ENCODE data around the gene ZBTB17. TPM values are rescaled to one million over a fixed set of nuclear protein-coding genes. Genes with fewer than 3 reads are reported as not detected.

The ZBTB17 gene
- 44.2 and 55.2 TPM in 2 replicates for total RNA-seq (2014; rRNA removed)
- Bru-seq, nascent RNA: percentile 67 among the genes with signal in this experiment
- percentile 69 among the genes with signal in this experiment for BruChase-seq, experiment 1, labeled RNA remaining after a 6-hour chase
- percentile 65 among the genes with signal in this experiment for BruChase-seq, experiment 2, labeled RNA remaining after a 2-hour chase
- long read RNA-seq, transcript ZBTB17-202 (16 exons, 2,745 nt): major isoform, 27 of 70 reads
- long read RNA-seq, partial matches to known transcripts: 23 of 70 reads
- long read RNA-seq, other reads (novel, unspliced or antisense): 15 of 70 reads

DNA sequence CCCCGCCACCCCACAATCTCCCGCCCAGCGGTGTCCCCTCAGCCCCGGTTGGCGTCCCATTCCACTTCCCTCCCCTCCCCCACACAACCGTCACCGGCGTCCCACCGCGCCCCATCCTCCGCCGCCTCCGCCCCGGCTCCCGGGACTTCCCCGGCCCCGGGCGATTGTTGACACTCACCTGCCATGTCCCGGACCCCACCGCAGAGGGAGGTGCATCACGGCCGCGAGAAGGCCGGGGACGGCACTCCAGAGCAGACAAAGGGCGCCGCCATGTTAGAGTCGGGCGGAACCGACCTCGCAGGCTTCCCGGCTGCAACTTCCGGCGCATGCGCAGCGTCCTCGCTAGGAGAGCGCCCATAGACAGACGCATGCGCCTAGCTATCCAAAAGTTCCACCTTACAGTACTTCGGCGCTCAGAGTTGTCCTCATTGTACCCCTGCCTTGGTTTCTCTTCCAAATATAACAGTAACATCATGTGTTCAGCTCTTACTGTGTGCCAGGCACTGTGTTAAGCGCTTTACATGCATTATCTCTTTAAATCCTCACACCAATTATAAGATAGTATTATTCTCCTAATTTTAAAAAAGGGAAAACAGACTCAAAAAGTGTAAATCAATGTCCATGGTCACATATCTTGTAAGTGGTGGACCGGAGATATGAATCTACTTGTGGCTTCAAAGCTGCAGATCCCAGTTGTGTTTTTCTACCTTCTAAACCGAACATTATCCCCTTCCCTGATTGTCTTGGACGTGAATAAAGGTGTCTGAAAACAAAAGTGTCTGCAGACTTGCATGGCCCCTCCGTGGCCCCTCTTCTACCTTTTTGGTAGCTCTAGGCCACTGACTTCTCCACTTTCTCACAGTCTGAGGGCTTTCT is at the start of gene ZBTB17:
ZBTB17 (minus strand) TSS at position 297 of the 876 bp plus-strand sequence. CDS start 27,606 bp downstream, outside the sequence.
- Histone ChIP-seq H3F3A (ENCODE audit: low read length, unreplicated experiment) (no peaks in the 10 kb centered on the region), H3K4me2 (ENCODE audit: low read length) (peak within 1 kb of the TSS; percentile 91), H2AFZ (ENCODE audit: low read length) (peak within 1 kb of the TSS; percentile 77), H4K20me1 (ENCODE audit: low read length) (0 out of 2 replicates have a peak, but pooled peaks cover 4% of the 10 kb centered on the region), H3K36me3 (ENCODE audit: low read depth, low read length) (peaks cover 6% of the 10 kb centered on the region), H3K9ac (ENCODE audit: low read length) (peak within 1 kb of the TSS; percentile 77), H3K4me3 (ENCODE audit: low read length) (peak within 1 kb of the TSS; percentile 95), H3K9me2 (replicated peaks; ENCODE audit: low read length) (no peaks in the 10 kb centered on the region), H3K79me2 (ENCODE audit: low read length) (peaks cover 44% of the 10 kb centered on the region), H3K4me1 (ENCODE audit: insufficient read depth, low read length) (0 out of 2 replicates have a peak, but pooled peaks cover 10% of the 10 kb centered on the region), H3K9me3 (ENCODE audit: low read length) (no peaks in the 10 kb centered on the region), H3K27ac (ENCODE audit: low read length) (peak within 1 kb of the TSS; percentile 25; the same call in 1 of the 2 replicates), H3K27me3 (ENCODE audit: low read length) (no peaks in the 10 kb centered on the region)
- CTCF ChIA-PET: no interaction called here
- POLR2A ChIA-PET (ENCODE audit: unreplicated experiment): interaction anchor here (1.0 to 1.1 kb wide), 2 partner anchors 53 to 83 kb away, joined by 4 read pairs; no protein-coding TSS in a partner anchor
- peak; percentile 94 for ATAC-seq
- TF ChIP-seq EZH2 (IDR thresholded peaks at IDR 0.05; ENCODE audit: low read length, unreplicated experiment) (no peak), EZH2phosphoT487 (IDR thresholded peaks at IDR 0.05; ENCODE audit: borderline replicate concordance, low read length) (no peak)
- TF ChIP-seq, protein P1, sequence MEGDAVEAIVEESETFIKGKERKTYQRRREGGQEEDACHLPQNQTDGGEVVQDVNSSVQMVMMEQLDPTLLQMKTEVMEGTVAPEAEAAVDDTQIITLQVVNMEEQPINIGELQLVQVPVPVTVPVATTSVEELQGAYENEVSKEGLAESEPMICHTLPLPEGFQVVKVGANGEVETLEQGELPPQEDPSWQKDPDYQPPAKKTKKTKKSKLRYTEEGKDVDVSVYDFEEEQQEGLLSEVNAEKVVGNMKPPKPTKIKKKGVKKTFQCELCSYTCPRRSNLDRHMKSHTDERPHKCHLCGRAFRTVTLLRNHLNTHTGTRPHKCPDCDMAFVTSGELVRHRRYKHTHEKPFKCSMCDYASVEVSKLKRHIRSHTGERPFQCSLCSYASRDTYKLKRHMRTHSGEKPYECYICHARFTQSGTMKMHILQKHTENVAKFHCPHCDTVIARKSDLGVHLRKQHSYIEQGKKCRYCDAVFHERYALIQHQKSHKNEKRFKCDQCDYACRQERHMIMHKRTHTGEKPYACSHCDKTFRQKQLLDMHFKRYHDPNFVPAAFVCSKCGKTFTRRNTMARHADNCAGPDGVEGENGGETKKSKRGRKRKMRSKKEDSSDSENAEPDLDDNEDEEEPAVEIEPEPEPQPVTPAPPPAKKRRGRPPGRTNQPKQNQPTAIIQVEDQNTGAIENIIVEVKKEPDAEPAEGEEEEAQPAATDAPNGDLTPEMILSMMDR (conservative IDR thresholded peaks at IDR 0.05; ENCODE audit: low read depth, low read length): no peak
- intact Hi-C loops (cut with micrococcal nuclease): no loop called here
- BruUV-seq (replicated peaks): TSS peak; percentile 50
- peak; percentile 93 for DNase-seq

DNA sequence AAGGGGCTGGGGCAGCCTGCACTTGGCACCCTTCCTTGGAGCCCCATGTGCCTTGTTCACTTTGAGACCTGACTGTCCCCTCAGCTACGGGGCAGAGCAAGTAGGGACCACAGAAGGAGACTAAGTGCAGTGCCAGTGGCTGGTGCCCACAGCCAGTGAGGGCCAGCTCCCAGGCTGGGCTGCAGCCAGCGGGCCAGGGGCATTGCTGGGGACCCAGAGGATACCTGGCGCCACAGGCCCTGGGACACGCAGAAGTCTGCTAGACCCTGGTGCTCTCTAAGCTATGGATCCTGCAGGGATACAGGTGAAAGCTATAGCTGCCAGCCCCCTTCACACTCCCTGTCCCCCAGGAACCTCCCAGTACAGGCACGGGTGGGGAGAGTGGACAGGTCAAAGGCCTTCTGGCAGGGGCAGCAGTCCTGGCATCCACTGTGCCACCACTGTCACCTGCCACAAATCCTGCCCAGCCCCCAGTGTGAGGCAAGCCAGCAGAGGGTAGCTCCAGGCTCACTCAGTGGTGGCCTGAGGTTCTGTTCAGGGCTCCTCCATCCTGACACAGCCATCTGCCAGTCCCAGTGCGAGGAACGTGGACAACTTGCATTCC is 47.3 kb upstream of the ZBTB17 start:
- no peaks in the 10 kb centered on the region for H3F3A ChIP-seq (ENCODE audit: low read length, unreplicated experiment)
- H3K4me3 ChIP-seq (ENCODE audit: low read length): no peak overlapping the region
- no peaks in the 10 kb centered on the region for H4K20me1 ChIP-seq (ENCODE audit: low read length)
- DNase-seq: no peak
- no peaks in the 10 kb centered on the region for H3K79me2 ChIP-seq (ENCODE audit: low read length)
- ChIA-PET CTCF (no interaction called here), POLR2A (ENCODE audit: unreplicated experiment) (no interaction called here)
- H3K27ac ChIP-seq (ENCODE audit: low read length): no peak overlapping the region
- no peak for TF ChIP-seq EZH2phosphoT487 (IDR thresholded peaks at IDR 0.05; ENCODE audit: borderline replicate concordance, low read length)
- no peak for TF ChIP-seq EZH2 (IDR thresholded peaks at IDR 0.05; ENCODE audit: low read length, unreplicated experiment)
- TF ChIP-seq, protein P1 (conservative IDR thresholded peaks at IDR 0.05; ENCODE audit: low read depth, low read length): no peak
- intact Hi-C loops (cut with micrococcal nuclease): no loop called here
- no peak for ATAC-seq
- no peak overlapping the region for H3K9ac ChIP-seq (ENCODE audit: low read length)
- H3K36me3 ChIP-seq (ENCODE audit: low read depth, low read length): no peaks in the 10 kb centered on the region
- no peaks in the 10 kb centered on the region for H3K27me3 ChIP-seq (ENCODE audit: low read length)
- H3K9me2 ChIP-seq (replicated peaks; ENCODE audit: low read length): no peaks in the 10 kb centered on the region
- H2AFZ ChIP-seq (ENCODE audit: low read length): no peak overlapping the region
- H3K4me1 ChIP-seq (ENCODE audit: insufficient read depth, low read length): no peaks in the 10 kb centered on the region
- H3K4me2 ChIP-seq (ENCODE audit: low read length): no peak overlapping the region
- no TSS peak for BruUV-seq (replicated peaks)
- no peaks in the 10 kb centered on the region for H3K9me3 ChIP-seq (ENCODE audit: low read length)

Data from PC-3 (cell line).